ENCODE data around the gene NT5DC2. TPM values are rescaled to one million over a fixed set of nuclear protein-coding genes. Genes with fewer than 3 reads are reported as not detected.

Gene NT5DC2
- total RNA-seq, 1 experiment from 2014 or later: 229 TPM

- CTCF ChIA-PET: no interaction called here
- H3K4me2 ChIP-seq (ENCODE audit: low read length): no peak overlapping the region
- POLR2A ChIA-PET (ENCODE audit: unreplicated experiment): no interaction called here
- H3K27ac ChIP-seq (ENCODE audit: low read length): no peak overlapping the region
- no peak for ATAC-seq
- no peaks in the 10 kb centered on the region for H3K9me3 ChIP-seq (ENCODE audit: low read length)
- no peaks in the 10 kb centered on the region for H4K20me1 ChIP-seq (ENCODE audit: low read length)
- no peaks in the 10 kb centered on the region for H3K9me2 ChIP-seq (replicated peaks; ENCODE audit: low read length)
- DNase-seq: no peak
- no peak overlapping the region for H3K4me3 ChIP-seq (ENCODE audit: low read length)
- H3K36me3 ChIP-seq (ENCODE audit: low read depth, low read length): peaks cover 13% of the 10 kb centered on the region; the same call in 1 of the 2 replicates
- no TSS peak for BruUV-seq (replicated peaks)
- no peaks in the 10 kb centered on the region for H3K79me2 ChIP-seq (ENCODE audit: low read length)
- intact Hi-C loops (cut with micrococcal nuclease): no loop called here
- H3K9ac ChIP-seq (ENCODE audit: low read length): no peak overlapping the region
- TF ChIP-seq EZH2phosphoT487 (IDR thresholded peaks at IDR 0.05; ENCODE audit: borderline replicate concordance, low read length) (no peak), EZH2 (IDR thresholded peaks at IDR 0.05; ENCODE audit: low read length, unreplicated experiment) (no peak), CTCF (conservative IDR thresholded peaks at IDR 0.05; ENCODE audit: low read depth, low read length) (no peak)
- no peaks in the 10 kb centered on the region for H3K4me1 ChIP-seq (ENCODE audit: insufficient read depth, low read length)
- H2AFZ ChIP-seq (ENCODE audit: low read length): no peak overlapping the region
- no peaks in the 10 kb centered on the region for H3F3A ChIP-seq (ENCODE audit: low read length, unreplicated experiment)
- no peaks in the 10 kb centered on the region for H3K27me3 ChIP-seq (ENCODE audit: low read length)
Measured at GRCh38 chr3:52492059-52492458, 41.6 kb downstream of the NT5DC2 start.

DNA sequence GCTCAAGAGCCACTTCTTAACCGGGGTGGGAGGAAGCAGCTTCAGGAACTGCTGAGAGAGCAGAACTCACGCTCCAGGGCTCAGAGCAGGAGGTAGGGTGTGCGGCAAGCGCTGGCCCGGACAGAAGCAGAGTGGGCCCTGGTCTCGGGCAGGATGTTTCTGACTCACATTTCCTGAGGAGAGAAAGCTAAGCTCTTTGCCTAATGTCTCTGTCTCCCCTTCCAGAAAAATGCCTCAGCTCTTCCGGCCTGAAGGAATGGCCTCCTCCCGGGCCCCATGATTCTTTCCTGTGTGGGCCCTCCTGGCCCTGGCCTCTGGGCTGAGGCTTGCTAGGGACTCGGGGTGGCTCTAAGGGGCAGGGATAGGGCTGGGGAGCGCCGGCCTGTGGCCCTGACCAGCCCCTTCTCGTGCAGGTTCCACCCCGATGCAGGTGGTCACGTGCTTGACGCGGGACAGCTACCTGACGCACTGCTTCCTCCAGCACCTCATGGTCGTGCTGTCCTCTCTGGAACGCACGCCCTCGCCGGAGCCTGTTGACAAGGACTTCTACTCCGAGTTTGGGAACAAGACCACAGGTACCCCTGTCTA, 42.6 kb downstream of the NT5DC2 start:
- POLR2A ChIA-PET (ENCODE audit: unreplicated experiment): no interaction called here
- no peaks in the 10 kb centered on the region for H3K27me3 ChIP-seq (ENCODE audit: low read length)
- no peak overlapping the region for H3K4me3 ChIP-seq (ENCODE audit: low read length)
- no peak overlapping the region for H3K4me2 ChIP-seq (ENCODE audit: low read length)
- H3K9ac ChIP-seq (ENCODE audit: low read length): no peak overlapping the region
- H3K36me3 ChIP-seq (ENCODE audit: low read depth, low read length): peaks cover 19% of the 10 kb centered on the region
- no TSS peak for BruUV-seq (replicated peaks)
- ATAC-seq: no peak; the same call in 1 of the 2 replicates
- H2AFZ ChIP-seq (ENCODE audit: low read length): no peak overlapping the region
- CTCF ChIA-PET: no interaction called here
- no peak for DNase-seq
- no peaks in the 10 kb centered on the region for H3K9me3 ChIP-seq (ENCODE audit: low read length)
- H3K4me1 ChIP-seq (ENCODE audit: insufficient read depth, low read length): no peaks in the 10 kb centered on the region
- no peaks in the 10 kb centered on the region for H3F3A ChIP-seq (ENCODE audit: low read length, unreplicated experiment)
- no peaks in the 10 kb centered on the region for H3K9me2 ChIP-seq (replicated peaks; ENCODE audit: low read length)
- intact Hi-C loops (cut with micrococcal nuclease): no loop called here
- no peak overlapping the region for H3K27ac ChIP-seq (ENCODE audit: low read length)
- H4K20me1 ChIP-seq (ENCODE audit: low read length): no peaks in the 10 kb centered on the region
- no peaks in the 10 kb centered on the region for H3K79me2 ChIP-seq (ENCODE audit: low read length)
- no peak for TF ChIP-seq CTCF (conservative IDR thresholded peaks at IDR 0.05; ENCODE audit: low read depth, low read length)
- no peak for TF ChIP-seq EZH2 (IDR thresholded peaks at IDR 0.05; ENCODE audit: low read length, unreplicated experiment)
- TF ChIP-seq EZH2phosphoT487 (IDR thresholded peaks at IDR 0.05; ENCODE audit: borderline replicate concordance, low read length): no peak

DNA sequence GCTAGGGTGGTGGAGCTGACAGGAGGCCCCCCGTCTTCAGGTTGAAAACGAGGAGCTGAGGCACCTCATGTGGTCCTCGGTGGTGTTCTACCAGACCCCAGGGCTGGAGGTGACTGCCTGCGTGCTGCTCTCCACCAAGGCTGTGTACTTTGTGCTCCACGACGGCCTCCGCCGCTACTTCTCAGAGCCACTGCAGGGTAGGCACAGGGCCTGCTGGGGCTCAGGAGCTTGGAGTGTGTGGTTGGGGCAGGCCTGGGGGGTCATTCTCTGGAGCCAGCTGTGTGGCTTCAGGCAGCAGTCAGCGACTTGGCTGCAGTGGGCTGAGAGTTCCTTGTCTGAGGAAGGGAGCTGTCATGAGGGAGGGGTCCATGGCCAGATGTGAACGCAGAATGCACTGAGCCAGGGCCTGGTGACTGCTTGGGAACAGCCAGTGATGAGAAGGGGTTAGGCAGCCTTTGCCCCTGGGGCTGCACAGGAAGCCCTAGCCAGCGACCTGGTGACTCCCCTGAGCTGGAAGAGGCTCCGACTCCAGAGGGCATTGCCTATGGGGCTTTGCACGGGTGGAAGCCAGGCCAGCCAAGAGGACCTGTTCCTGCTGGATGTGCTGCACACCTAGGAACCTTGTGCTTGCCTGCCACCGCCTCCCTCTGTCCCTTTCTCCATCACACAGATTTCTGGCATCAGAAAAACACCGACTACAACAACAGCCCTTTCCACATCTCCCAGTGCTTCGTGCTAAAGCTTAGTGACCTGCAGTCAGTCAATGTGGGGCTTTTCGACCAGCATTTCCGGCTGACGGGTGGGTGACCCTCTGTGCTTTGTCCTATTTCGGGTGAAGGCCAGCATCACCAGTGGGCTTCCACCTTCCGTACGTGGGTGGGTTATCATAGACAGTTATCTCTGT, 43.4 kb downstream of the NT5DC2 start:
- Histone ChIP-seq H2AFZ (ENCODE audit: low read length) (no peak overlapping the region), H3K79me2 (ENCODE audit: low read length) (no peaks in the 10 kb centered on the region), H3K9ac (ENCODE audit: low read length) (no peak overlapping the region), H3F3A (ENCODE audit: low read length, unreplicated experiment) (no peaks in the 10 kb centered on the region), H3K9me2 (replicated peaks; ENCODE audit: low read length) (no peaks in the 10 kb centered on the region), H4K20me1 (ENCODE audit: low read length) (no peaks in the 10 kb centered on the region), H3K4me1 (ENCODE audit: insufficient read depth, low read length) (no peaks in the 10 kb centered on the region), H3K9me3 (ENCODE audit: low read length) (no peaks in the 10 kb centered on the region), H3K4me3 (ENCODE audit: low read length) (no peak overlapping the region), H3K27me3 (ENCODE audit: low read length) (no peaks in the 10 kb centered on the region), H3K27ac (ENCODE audit: low read length) (no peak overlapping the region), H3K36me3 (ENCODE audit: low read depth, low read length) (peaks cover 19% of the 10 kb centered on the region), H3K4me2 (ENCODE audit: low read length) (no peak overlapping the region)
- TF ChIP-seq CTCF (conservative IDR thresholded peaks at IDR 0.05; ENCODE audit: low read depth, low read length): no peak
- TF ChIP-seq EZH2 (IDR thresholded peaks at IDR 0.05; ENCODE audit: low read length, unreplicated experiment): no peak
- DNase-seq (no peak), ATAC-seq (no peak)
- intact Hi-C loops (cut with micrococcal nuclease): no loop called here
- POLR2A ChIA-PET (ENCODE audit: unreplicated experiment): no interaction called here
- CTCF ChIA-PET: no interaction called here
- no TSS peak for BruUV-seq (replicated peaks)

All from PC-3 (cell line).